H1 (cell line): Measurements from ENCODE around the gene SLC39A8. TPM values are rescaled to one million over a fixed set of nuclear protein-coding genes. Genes with fewer than 3 reads are reported as not detected.

ENCODE experiments used
- CTCF ChIP-seq, 3 experiments: IDR thresholded peaks; 1 replicate in 2 of 3; 2 replicates in 1 of 3; pipeline versions ENCODE4 v1.5.1 to v1.6.1; 2011; ENCODE audit warnings: low read length in 3 of 3, mild to moderate bottlenecking in 3 of 3, inconsistent platforms in 2 of 3, low read depth in 1 of 3, moderate library complexity in 1 of 3; ENCODE audit not compliant: insufficient read depth in 1 of 3; ENCODE audit errors: control extremely low read depth in 1 of 3
- HDAC2 ChIP-seq, 2 experiments: fragments of 300-600 bp in 1 of 2; sonication (generic) in 1 of 2; IDR thresholded peaks; 2 replicates each; pipeline ENCODE4 v1.6.1; 2011 to 2012; ENCODE audit warnings: low read depth in 2 of 2, low read length in 2 of 2, mild to moderate bottlenecking in 2 of 2, moderate library complexity in 2 of 2, borderline replicate concordance in 1 of 2, inconsistent platforms in 1 of 2
- KDM4A ChIP-seq: IDR thresholded peaks from one replicate; pipeline ENCODE4 v1.7.1; 2012; ENCODE audit warnings: low read depth, mild to moderate bottlenecking, moderate library complexity, low read length, inconsistent platforms; ENCODE audit not compliant: severe bottlenecking
- RAD21 ChIP-seq, 2 experiments: IDR thresholded peaks in 1 of 2; conservative IDR thresholded peaks in 1 of 2; 2 replicates each; pipeline ENCODE4 v1.6.1; 2011; ENCODE audit warnings: low read depth in 2 of 2, low read length in 2 of 2, improper control_type of control experiment in 1 of 2, inconsistent platforms in 1 of 2, mild to moderate bottlenecking in 1 of 2, moderate library complexity in 1 of 2
- SIN3A ChIP-seq, 2 experiments: IDR thresholded peaks in 1 of 2; conservative IDR thresholded peaks in 1 of 2; 2 replicates each; pipeline ENCODE4 v1.6.1; 2011 to 2012; ENCODE audit warnings: low read length in 2 of 2, improper control_type of control experiment in 1 of 2, low read depth in 1 of 2, mild to moderate bottlenecking in 1 of 2
- polyA plus RNA-seq, 7 experiments: library from polyadenylated mRNA; depleted of rRNA in 3 of 7; stranded (reverse) in 5 of 7; unstranded in 2 of 7; fragments of >200 nt in 5 of 7; fragments of 200-250 nt in 2 of 7; gene quantifications; 1 replicate in 5 of 7; 2 replicates in 1 of 7; 4 replicates in 1 of 7; pipeline versions ENCODE4 v1.2.1 to v1.2.3, GENCODE V29; 2011 to 2013; ENCODE audit warnings: missing spikeins in 2 of 7, mixed read lengths in 2 of 7
- total RNA-seq: library from RNA; stranded (reverse); fragmentation: NEBNext Ultra II Directional; extraction: Animal tissue kit (Norgen Biotek cat#: 25700); gene quantifications from 2 replicates; pipeline ENCODE4 v1.2.1, GENCODE V29; 2021

Gene SLC39A8
- total and polyA plus RNA-seq, 2 of the 8 experiments (the other 6 are each of a cell fraction or from before 2014, with no cell fraction given), result 6.4 to 38.7 TPM

- TF ChIP-seq CTCF (IDR thresholded peaks at IDR 0.05; ENCODE audit: control extremely low read depth in 1 of 3, insufficient read depth in 1 of 3, low read depth in 1 of 3, low read length in 3 of 3) (peak; percentile 61 to 74 (median 68)), SIN3A (conservative IDR thresholded peaks at IDR 0.05 in 1 of 2, IDR thresholded peaks at IDR 0.05 in 1 of 2; ENCODE audit: low read depth in 1 of 2, low read length in 2 of 2) (no peak), HDAC2 (IDR thresholded peaks at IDR 0.05; ENCODE audit: borderline replicate concordance in 1 of 2, low read depth in 2 of 2, low read length in 2 of 2) (no peak), RAD21 (IDR thresholded peaks at IDR 0.05 in 1 of 2, conservative IDR thresholded peaks at IDR 0.05 in 1 of 2; ENCODE audit: low read depth in 2 of 2, low read length in 2 of 2) (peak; percentile 69 to 71), KDM4A (no peak)
Observed at GRCh38 chr4:102299354-102300107, 45.8 kb downstream of the SLC39A8 start (continued).
